ENCODE data around the gene MFSD2A.

- TF ChIP-seq POLR2A (IDR thresholded peaks at IDR 0.05) (no peak), CTCF (IDR thresholded peaks at IDR 0.05) (no peak), EP300 (IDR thresholded peaks at IDR 0.05; ENCODE audit: low read depth) (no peak), POLR2AphosphoS5 (IDR thresholded peaks at IDR 0.05) (no peak)
Measured at GRCh38 chr1:39922251-39922688, 32.7 kb upstream of the MFSD2A start.

Data from transverse colon (tissue), 4 donors.